Stimulated activated CD8-positive, alpha-beta memory T cell treated with anti-CD3 and anti-CD28 coated beads, Interleukin-12 subunit alpha, Interleukin-12 subunit beta, amount 100 ng/mL, for 24 hours (primary cell): ENCODE results near the gene TOR1A.
"Not testable (repeated sequence)": the region's sequence is repeated elsewhere in the genome, so short reads cannot be mapped to it uniquely, and the experiment has no call there.

ENCODE experiments used
- DNase-seq: peaks from one replicate; pipeline ENCODE4 v3.0.0-alpha.2; 2020; ENCODE audit errors: extremely low read depth

TOR1A gene

DNA sequence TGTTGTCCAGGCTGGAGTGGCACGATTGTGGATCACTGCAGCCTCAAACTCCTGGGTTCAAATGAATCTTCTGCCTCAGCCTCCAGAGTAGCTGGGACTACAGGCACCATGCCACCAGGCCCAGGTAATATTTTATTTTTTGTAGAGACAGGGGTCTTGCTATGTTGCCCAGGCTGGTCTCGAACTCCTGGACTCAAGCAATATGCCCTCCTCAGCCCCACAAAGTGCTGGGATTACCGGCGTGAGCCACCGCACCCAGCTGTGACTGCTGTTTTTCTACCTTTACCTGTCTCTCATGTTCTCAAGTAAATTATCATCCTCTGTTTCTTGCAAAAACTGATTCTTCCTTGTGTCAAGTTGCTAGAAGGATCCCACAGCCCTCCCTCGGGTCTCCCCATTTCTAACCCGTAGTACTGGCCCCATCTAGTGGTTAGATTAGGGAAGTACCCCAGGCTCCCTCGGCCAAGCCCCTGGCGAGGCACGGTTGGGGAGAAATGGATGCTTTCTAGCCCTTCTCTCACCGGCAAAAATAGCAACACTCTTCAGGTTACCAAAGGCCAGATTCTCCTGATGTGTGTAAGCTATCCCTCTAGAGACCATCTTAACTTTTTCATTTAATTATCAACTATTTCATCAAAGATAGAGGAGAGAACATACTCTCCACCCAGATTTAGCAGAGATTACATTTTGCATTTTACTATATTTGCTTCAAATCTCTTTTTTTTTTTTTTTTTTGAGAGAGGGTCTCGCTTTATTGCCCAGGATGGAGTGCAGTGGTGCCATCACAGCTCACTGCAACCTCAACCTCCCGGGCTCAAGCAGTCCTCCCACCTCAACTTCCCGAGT, 40.2 kb downstream of the TOR1A start:
- peak; percentile 32 for DNase-seq

DNA sequence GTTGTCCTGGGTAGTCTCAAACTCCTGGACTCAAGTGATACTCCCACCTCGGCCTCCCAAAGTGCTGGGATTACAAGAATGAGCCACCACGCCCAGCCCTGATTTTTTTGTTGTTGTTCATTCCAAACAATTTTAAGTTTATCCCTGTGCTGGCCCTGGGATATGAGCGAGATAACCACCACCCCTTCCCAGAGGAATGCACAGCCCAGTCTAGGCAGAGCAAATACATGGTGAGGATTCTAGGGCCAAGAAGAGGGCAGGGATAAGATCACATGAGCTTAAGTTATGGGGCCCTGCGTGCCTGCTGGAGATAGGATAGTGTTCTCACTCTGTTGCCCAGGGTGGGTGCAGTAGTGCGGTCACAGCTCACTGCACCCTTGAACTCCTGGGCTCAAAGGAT, 42.0 kb downstream of the TOR1A start:
- no peak for DNase-seq

DNA sequence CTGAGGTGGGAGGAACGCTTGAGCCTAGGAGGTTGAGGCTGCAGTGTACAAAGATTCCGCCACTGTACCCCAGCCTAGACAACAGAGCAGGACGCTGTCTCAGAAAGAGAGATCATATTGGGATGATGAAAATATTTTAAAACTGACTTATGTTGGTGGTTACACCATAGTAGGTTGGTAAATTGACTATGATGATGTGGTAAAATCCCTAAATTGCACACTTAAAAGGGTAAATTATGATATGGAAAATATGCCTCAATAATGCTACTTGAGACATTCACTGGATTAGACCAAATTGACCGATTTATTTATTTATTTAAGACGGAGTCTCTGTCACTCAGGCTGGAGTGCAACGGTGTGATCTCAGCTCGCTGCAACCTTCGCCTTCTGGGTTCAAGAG, 42.8 kb downstream of the TOR1A start:
- no peak for DNase-seq

DNA sequence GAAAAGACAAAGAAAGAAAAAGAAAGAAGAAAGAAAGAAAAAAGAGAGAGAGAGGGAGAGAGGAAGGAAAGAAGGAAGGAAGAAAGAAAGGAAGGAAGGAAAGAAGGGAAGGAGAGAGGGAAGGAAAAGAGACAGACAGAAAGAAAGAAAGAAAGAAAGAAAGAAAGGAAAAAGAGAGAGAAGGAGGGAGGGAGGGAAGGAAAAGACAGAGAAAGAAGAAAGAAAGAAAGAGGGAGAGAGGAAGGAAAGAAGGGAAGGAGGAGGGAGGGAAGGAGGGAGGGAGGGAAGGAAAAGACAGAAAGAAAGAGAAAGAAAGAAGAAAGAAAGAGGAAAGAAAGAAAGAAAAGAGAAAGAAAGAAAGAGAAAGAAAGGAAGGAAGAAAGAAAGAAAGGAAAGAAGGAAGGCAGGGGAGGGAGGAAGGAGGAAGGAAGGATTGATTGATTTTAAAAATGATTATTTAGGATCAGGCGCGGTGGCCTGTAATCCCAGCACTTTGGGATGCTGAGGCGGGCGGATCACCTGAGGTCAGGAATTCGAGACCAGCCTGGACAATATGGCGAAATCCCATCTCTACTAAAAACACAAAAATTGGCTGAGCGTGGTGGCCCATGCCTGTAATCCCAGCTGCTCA, 44.3 kb downstream of the TOR1A start:
- DNase-seq: no peak

DNA sequence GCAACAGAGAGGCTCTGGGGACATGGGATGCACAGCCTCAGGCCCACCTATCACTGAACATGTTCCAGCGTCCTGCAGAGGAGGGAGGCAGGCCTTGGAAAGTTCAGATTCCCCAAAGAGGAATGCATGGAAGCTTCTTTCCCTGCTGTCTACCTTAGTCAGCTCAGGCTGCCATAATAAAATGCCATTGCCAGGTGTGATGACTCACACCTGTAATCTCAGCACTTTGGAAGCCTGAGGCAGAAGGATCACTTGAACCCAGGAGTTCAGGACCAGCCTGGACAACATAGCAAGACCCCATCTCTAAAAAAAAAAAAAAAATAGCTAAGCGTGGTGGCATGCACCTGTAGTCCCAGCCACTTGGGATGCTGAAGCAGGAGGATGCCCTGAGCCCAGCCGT, 45.5 kb downstream of the TOR1A start:
- no peak for DNase-seq

DNA sequence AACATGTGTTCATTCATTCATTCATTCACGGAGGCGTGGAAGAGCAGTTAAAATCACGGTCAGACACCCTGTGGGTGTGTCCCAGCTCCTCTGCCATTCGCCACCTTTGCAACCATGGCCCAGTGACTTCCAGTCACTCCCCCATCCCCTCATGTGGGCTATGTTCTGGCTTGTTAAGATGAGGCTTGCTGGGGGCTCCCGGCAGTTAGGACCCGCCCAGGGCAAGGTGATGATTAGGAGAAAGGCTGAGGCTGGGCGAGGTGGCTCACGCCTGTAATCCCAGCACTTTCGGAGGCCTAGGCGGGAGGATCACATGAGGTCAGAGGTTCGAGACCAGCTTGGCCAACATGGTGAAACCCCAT, 46.2 kb downstream of the TOR1A start:
- no peak for DNase-seq

DNA sequence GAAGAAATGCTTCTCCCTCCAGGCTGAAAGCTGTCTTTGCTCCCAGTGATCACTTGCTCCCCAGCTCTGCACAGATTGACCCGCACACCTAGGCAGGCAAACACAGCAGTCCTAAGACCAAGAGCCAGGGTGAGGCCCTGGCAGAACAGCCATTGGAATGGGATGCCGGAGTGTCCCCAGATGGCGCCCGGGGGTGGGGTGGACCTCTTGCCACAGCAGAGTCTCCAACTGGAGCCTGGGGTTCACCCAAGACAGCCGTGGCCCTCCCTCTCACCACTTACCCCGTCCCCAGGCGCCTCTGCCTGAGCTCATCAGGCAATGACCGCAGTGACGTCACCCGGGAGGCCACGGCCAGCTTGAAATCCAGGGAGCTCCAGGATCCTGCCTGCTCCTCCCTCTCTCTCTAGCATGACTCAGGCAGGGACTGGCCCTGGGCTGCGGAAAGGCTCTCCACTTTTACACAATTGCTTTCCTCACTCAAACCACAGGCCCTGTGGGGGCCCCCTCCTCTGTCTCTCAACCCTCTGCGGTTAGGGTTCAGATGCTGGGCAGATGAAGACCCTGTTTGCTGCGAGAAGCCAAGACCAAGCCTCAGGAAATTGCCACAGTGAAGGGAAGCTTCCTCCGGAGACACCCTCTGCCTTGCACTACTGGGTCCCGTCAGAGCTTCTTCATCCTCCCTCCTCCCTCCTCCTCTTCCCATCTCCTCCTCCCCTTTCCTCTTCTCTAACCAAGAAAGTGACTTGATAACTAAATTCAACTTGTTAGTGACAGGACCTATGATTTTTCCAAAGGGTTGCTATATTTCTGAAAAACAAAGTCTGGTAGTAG, 46.8 kb downstream of the TOR1A start:
- peak; percentile 14 for DNase-seq

DNA sequence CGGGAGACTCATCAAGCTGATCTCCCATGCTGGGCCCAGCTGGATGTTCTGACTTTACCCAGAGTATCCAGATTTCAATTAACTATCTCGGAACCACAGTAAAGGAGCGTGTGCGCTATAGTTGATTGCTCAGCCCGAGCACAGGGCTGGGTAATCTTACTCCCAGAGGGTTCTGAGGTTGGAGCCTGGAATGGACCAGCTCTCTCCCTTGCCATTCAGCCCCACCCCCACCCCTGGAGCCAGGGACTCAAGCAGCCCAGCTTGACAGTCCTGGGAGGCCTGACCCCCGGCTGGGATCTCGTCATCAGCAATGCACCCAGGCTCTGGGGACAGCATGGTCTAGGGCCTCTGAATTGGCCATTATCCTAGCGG, 47.4 kb downstream of the TOR1A start:
- DNase-seq: no peak

DNA sequence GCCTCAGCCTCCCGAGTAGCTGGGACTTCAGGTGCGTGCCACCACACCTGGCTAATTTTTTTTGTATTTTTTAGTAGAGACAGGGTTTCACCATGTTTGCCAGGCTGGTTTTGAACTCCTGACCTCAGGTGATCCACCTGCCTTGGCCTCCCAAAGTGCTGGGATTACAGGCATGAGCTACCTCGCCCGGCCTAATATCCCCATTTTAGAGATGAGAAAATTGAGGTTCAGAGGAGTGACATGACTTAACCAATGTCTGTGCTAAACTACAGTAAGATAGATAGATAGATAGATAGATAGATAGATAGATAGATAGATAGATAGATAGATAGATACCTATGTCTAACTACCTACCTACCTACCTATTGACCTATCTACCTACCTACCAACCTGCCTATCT, 47.8 kb downstream of the TOR1A start:
- not testable (repeated sequence) for DNase-seq

DNA sequence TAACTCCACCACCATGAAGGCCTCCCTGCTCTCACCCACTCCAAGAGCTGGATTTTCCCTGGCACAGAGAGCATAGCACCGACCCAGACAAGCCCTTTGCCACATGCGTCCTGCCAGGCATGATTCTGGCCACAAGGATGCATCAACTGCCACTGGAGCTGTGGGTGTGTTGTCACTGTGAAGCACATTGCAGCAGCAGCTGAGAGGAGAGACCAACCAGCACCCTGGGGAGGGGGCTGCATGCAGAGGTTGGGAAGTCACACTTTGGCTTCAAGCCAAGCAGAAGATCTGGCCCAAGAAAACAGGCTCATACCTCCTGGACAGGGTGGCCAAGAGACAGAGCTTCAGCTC, 48.5 kb downstream of the TOR1A start:
- DNase-seq: no peak

DNA sequence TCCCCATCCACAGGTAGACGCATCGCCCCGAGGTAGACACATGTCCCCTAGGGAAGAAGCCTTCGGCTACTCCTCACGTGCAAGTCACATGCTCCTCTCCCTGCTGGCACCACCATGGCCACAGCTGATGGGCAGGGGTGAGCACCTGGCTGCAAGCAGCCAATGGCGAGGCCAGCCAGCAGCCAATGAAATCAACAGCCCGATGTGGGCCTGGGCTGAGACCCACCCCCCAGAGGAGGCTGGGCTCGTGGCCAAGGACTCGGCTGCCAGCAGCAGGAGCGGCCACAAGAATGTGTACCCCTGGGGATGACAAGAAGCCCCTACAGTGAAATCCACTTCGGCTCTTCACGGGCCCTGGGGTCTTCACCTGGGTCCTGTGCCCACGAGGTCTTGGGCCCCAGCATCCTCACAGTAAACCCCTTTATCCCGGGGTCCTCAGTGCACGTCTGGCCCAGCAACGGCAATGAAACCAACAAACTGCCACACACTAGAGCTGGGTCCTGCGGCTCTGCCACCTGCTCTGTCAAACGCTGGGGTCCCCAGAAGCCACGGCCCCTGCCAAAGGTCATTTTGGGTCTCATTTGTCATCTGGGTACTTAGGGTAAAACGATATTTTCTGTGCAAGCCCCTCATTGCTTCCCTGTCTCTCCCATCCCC, 49.0 kb downstream of the TOR1A start:
- no peak for DNase-seq

DNA sequence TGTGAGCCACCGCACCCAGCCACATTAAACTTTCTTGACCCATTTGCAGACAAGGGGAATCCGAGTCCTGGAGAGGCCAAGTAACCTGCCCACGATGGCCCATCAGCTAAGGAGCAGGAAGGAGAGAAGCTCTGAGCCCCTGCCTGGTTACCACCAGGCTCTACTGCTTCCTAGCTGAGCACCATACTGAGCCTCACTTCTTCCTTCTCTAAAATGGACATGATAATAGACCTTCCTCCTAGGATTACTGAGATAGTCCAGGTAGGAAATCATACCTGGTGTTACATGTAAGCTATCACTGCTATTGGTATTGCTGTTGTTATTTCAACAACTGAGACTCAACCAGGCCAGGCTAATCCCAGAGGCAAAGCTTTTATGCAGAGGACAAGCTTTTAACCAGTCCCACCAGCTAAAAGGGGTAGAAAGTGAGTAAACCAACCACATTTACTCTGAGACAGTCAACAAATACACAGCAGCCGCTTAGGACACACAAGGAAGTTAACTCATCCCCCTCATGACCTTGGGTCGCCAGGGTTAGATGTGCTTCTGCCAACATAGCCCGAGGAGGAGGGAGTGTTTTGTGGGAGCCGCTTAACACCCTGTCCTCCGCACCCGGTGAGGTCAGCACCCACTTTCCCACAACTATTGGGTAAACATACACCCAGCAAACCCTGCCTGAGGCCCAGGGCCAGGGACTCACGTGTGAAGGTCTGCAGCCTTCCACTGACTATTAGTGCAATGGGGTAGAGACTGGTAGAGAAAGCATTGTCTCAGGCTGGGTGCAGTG, 50.5 kb downstream of the TOR1A start:
- no peak for DNase-seq

DNA sequence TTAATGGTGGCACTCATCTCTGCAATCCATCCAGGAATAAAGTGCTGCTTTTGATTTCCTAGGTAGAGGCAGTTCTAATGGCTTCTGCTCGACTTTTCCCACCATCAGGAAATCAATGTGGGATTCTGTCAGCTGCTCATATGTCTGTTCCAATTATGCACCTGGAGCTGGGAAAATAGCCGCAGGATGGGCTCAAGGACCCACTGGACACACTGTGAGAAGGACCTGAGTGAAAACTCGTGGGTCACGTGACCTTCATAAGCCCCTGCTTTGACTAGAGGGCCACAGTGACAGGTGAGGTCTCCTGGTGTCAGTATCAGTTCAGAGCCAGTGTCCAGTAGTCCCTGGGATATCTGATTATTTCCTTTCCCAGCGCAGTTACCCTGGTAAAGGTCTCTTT, 53.2 kb downstream of the TOR1A start:
- DNase-seq: no peak

DNA sequence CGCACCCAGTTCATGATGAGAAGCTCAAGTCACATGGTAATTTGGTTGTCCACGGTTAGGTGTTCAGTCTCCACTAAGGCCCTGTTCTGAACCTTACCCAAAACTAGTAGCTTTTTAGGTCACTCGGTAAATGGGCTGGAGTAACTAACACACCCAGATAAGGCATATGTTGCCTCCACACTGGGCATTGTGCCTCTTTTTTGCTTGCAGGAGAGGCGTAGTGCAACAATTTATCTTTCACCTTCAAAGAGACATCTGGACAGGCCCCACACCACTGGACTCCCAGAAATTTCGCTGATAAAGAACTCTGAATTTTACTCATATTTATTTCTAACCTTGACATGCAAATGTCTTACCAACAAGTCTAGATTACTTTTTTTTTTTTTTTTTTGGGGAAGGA, 54.3 kb downstream of the TOR1A start:
- no peak for DNase-seq

DNA sequence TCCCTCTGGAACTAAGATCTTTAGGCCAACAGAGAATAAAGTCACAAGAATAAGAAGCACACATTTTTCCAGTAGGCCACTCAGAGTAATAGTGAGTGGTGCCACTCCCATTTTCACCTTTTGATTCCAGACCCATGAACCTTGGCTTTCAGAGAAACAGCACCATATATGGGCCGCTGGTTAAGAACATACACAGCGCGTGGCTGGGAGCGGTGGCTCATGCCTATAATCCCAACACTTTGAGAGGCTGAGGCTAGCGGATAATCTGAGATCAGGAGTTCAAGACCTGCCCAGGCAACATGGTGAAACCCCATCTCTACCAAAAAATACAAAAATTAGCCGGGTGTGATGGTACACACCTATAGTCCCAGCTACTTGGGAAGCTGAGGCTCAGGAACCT, 55.5 kb downstream of the TOR1A start:
- DNase-seq: no peak

DNA sequence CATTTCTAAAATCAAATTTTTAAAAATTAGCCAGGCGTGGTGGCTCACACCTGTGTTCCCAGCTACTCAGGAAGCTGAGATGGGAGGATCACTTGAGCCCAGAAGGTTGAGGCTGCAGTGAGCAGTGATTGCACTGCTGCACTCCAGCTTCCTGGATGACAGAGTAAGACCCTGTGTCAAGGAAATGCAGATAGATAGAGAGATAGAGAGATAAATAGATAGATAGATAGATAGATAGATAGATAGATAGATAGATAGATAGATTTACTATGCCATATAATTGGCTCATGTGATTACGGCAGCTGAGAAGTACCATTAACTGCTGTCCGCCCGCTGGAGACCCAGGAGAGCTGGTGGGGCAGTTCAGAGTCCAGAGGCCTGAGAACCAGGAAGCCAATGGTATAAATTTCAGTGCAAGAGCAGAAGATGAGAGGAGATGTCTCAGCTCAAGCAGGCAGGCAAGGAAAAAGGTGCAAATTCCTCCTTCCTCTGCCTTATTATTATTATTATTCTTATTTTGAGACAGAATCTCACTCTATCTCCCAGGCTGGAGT, 58.1 kb downstream of the TOR1A start:
- no peak for DNase-seq

DNA sequence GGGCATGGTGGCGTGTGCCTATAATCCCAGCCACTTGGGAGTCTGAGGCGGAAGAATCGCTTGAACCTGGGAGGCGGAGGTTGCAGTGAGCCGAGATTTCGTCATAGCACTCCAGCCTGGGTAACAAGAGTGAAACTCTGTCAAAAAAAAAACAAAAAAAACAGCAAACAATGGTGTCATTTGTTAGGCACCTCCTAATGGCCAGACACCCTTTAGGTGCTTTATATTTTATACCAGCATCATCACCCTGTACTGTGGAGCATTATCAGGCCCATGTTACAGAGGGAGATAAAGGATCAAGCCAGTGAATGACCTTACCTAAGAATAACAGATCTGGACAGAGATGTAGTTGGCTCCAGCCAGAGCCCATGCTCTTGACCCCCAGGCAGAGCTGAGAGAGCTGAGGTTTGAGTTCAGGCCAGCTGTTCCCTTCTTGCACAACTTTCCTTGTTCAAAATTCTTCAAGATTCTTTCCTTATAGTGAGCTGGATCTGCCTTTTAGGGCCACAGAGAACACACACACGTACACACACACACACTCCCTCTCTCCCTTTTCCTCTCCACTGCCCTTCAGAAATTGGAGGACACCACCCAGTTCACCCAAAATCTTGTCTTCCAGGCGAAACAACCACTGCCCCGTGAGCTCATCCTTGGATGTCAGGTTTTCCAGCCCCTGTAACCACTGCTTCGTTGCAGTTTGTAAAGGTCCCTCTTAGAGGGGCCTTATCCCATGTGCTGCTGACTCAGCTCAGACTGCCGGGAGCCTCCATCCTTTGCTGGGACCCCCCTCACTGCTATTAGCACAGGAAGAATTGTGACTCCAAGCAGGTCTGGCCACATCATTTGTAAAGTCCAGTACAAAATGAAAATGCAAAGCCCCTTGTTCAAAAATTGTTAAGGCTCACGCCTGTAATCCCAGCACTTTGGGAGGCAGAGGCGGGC, 60.7 kb downstream of the TOR1A start:
- DNase-seq: no peak
